HG03139 (cell line): ENCODE results near the gene RAB23.

Experiments used
- ATAC-seq: cut with Tn5 transposase; IDR thresholded peaks from one replicate; pipeline ENCODE4 v1.9.1; 2021; ENCODE audit not compliant: unreplicated experiment

The RAB23 gene

DNA sequence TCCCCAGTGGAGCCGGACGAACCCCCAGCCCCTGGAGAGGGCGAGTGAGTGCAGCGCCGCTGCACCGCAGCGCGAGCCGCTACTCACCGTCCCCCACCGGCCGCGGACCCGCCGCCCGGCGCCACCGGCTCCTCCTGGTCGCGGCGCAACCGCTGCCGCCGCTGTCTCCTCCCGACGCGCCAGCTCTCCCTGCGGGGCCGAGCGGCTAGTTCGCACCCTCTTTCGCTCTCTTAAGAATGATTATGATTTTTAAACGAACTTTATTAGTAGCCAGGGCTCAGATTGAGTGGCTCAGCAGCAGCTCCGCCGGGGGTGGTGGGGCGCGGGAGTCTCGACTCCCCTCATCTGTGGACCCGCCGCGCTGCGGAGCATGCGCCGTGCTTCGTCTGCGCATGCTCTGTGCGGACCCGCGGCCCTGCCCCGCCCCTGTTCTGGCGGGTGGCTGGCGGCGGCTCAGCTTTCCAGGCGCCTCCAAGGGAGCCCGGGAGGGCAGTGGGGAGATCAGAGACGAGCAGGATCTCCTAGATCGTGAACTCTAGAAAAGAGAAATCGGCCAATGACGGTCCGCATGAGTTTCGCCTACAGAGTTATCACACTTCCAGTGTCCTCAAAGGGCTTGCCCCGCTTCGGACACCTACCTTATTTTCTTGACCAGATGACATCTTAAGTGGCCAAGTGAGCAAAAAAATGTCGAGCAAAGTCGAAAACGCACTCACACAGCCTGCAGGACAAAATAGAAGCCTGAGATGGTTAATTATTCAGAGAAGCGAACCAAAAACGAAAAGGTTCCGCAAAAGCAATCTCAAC lies at the start of gene RAB23:
RAB23 (minus strand) TSS at position 372 of the 807 bp plus-strand sequence. CDS start 11,927 bp downstream, outside the sequence.
- peak; percentile 85 for ATAC-seq

DNA sequence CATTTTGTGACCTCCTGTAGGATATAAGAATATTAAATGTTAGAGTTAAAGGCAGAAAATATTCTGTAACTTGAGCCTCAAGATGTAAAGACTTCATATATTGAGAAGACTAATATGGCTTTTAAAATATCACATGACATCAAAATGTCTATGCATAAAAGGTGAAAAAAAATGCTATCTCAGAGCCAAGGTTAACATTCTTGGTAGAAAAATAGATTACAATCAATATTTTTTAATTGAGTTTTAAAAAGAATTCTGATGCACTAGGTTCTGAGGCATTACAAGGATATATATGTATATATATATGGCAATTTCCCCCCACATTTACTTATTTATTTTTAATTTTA lies 46.2 kb upstream of the RAB23 start:
- no peak for ATAC-seq

DNA sequence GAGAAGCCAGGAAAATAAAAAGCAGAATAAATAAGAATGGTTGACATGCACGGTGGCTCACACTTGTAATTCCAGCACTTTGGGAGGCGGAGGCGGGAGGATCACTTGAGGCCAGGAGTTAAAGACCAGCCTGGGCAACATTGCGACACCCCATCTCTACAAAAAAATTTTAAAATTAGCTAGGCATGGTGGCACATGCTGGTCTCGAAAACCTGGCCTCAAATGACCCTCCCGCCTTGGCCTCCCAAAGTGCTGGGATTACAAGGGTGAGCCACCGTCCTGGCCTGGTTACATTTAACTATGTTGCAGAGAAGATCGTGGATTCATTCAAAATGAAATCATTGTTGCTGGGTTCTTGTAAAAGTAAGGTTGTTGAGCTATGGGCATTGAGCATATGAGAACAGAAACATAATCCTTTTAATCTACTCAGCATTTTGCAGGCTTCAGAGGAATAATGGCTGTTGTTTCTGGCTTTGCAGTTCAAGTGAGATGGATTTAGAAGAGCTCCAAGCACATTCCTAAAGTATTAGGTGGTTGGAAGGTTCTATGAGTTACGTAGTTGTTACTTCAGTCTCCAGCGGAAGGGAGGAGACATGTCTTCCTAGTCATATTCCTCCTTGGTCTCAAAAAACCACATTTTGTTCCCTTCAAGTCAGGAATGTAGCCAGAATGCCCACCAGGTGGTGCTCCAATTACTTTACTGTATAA lies 45.6 kb upstream of the RAB23 start:
- no peak for ATAC-seq

DNA sequence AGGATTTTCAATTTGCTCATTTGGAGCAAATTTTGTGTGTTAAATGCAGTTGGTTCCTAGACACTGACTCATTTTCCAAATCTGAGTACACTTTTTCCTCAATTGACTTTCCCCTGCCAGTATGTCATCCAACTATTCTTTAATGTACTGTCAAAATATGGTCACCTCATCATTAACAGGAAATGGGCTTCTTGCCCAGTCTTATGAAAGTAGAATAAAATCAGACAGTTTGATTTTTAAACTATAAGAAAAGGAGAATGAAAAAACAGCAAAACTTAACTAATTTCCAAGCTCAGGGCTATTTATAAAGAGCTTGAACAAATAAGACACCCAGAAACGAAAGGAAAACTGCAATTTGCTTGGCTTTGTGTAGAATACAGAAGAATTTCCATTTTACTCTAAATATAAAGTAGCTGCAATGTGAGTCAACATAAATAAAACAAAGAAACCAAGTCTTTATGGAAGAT lies 43.7 kb upstream of the RAB23 start:
- ATAC-seq = no peak

DNA sequence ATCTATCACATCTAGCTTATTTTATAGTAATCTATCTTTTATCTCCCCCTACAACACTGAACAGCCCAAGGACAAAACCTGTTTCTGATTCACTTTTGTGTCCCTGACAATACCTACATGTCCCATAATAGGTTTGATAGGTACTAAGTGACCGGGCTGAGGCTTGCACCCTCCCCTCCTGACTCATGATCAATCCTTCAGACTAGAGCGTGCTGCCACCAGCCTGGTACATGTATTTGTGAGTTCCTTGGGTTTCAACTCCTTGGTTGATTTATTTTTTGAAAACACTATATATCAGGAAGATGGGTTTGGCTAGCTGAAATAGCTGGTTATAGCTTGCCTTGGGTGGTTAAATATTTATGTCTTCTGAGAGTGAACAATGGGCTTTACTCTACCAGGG lies 41.6 kb upstream of the RAB23 start:
- no peak for ATAC-seq

DNA sequence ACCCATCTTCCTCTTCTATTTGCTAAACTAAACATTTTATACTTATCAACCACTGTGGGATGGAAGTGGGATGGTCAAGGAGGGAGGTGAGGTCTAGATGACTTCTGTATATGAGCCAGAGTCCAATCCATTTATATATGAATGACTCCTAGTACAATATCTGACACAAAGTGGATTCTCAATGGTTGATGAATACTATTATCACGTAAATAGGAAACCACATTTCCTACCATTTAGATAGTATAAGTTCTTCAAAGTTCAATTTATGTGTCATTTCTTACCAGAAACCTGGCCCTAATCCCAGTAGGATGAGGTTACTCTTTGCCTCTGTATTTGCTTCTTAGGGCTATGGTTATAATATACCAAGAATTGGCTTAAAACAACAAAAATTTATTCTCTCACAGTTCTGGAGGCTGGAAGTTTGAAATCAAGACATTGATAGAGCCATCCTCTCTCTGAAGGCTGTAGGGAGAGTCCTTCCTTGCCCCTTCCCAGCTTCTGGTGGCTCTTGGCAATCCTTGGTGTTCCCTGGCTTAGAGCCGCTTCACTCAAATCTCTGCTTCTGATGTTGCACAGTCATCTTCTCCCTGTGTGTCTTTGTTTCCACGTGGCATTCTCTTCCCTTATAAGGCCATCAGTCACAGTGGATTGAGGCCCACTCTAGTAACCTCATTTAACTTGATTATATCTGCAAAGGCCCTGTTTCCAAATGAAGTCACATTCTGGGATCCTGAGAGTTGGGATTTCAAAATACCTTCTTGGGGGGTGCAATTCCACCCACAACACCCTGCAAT lies 41.0 kb upstream of the RAB23 start:
- no peak for ATAC-seq

DNA sequence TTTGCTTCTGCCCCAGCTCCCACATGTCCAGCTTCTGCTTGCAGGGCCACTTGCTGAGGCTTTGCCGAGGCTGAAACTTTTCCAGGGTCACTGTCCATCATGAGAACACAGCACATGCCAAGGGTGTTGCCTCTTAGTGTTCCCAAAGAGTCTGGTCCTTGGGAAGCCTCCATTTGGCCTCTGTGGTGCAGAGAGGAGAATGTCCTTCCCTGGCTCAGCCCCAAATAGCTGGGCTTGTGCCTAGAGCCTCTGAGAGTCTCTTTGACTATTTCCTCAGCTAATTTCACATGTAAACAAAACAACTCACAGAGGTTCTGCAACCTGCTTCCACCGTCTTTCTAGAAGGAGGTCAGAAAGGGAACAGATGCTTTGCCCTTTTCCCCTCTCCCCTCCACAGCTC lies 40.4 kb upstream of the RAB23 start:
- no peak for ATAC-seq

DNA sequence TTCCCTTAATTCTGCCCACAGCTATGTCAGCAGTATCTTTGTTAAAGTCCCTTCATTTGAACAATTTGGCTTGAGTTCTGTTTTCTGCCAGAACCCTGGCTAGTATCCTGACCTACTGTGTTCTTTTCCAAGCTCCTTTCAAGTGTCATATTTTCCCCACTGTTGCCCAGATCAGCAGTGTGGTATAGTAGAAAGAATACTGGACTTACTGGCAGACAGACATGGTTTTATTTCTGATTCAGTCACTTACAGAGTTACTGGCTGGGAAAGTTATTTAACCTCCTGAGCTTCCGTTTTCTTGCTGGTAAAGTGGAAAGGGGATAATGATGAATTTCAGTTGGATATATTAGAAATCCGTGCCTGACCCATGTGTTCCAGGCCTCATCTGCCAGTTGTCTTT lies 39.8 kb upstream of the RAB23 start:
- ATAC-seq = no peak

DNA sequence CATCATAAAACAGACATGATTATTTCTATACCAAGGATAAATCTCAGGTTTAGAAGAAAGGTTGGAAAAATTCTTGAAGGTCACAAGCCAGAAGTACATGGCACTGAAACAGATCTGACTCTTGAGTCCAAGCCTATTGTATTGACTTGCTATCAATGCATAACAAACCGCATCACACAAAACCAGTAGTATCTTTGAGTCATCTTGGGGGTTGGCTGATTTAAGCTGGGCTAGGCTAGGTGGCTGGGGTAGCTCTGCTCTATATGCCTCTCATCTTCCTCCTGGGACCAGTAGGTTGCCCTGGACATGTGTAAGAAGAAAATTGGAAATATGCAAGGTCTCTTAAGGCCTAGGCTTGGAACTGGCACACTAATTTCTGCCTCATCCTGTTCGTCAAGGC lies 37.0 kb upstream of the RAB23 start:
- ATAC-seq = no peak

DNA sequence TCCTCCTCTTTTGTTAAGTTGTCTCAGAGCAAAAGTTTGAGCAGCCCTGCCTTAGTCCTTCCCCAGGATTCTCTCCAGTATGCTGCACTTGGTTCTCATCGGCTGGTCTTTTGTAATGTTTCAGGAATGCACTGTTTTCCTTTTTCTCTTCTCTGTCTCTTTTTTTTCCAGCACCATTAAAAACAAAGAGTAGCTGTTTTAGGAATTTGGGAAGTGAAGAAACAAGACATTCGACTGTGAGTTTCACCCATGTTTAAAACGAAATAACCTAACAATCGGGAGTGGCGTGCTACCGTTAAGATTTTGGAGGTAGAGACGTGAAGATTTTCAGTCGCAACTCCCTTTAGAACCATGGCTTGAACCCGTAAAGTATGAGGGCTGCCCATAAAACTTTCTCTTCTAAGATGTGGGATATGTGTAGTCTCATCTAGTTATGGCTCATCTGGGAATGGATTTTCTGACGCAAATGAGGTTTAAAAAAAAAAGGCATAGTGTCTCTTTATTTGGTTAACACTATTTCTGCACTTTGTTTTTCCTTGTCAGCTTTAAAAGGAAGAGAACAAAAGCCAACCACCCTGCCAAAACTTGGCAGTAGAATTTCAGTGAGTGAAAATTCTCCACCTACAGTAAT lies 35.9 kb upstream of the RAB23 start:
- no peak for ATAC-seq

DNA sequence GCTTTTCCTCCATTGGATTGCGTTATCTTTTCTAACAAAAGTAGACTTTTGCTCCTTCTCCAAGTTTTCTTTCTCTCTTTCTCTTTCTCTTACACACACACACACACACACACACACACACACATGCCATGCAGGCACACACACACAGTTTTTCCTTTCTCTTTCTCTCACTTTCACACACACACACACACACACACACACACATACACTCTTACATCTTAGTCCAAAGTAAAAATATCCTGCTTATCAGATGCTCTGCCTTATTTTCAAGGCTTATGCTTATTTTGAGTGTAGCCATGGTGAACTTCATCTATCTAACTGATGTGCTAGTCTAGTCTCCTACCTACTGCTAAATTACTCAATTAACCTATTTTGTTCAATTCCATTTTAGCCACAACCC lies 34.4 kb upstream of the RAB23 start:
- no peak for ATAC-seq

DNA sequence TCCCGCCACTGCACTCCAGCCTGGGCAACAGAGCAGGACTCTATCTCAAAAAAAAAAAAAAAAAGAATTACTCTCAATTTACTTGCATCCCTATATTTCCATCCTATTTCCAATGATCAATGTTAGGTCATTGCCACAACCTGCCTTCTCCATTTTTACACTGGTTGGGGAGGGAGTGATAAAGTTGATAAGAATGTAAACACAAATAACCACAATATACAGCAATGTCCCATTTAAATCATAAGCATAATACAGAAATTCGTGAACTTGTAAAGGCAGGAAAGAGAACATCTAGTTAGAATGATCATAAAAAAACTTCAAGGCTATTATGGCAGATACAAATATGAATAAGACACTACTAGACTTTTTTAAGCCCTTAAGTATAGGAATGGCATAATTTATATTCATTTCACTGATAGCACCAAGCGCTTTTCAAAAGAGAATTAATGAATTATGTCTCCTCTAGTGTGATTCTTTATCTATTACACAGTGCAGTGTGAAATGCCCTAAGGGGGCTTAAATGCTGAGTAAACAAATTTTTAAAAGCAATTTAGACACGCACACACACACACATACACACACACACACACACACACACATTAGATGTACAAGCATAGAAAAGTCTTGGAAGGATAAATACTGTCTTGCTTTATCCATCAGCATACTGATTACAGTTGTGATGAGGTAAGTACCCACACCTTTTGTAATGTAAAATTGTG lies 33.5 kb upstream of the RAB23 start:
- ATAC-seq = no peak

DNA sequence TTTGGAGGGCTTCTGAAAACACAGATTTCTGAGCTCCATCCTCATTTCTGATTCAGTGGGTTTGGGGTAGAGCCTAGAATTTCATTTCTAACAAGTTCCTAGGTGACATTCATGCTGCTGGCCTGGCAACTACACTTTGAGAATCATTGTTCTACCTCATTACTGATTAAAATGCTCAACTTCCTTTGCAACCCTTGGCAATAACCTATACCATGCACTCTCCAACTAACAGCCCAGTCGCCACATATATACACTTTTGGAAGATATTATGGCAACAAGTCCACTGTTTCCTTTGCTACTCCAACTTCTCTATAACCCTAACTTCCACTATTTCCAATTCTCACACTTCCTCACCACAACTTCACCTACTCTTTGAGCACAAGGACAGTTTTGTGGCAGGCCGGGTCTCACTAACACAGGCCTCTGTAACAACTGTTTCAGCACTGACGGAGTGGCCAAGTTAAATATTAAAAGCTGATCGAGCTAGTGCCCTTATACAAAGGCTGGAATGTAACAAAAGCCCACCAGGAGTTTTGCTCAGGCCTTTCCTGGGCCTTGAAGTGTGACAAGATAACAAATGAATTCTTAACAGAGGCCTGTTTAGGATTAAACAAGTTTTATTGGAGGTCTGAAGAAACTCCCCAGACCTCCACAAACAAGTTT lies 32.1 kb upstream of the RAB23 start:
- no peak for ATAC-seq

DNA sequence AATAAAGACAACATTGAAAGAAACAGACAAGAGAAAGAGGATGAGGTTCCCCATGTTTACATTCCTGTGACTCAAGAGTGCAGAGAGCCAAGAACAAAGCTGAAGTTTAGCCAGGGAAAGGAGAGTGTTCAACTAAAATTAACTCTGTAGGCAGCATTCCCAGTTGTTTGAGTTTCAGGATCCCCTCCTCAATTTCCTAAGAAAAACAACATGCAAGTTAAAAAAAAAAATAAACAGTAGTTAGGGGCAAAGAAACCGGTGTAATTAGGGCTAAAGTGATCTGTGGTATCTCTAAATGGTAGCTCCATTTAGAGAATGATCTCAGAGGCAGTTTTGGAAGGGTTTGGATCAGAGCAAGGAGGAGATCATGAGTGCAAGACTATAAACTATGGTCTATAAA lies 30.9 kb upstream of the RAB23 start:
- no peak for ATAC-seq

DNA sequence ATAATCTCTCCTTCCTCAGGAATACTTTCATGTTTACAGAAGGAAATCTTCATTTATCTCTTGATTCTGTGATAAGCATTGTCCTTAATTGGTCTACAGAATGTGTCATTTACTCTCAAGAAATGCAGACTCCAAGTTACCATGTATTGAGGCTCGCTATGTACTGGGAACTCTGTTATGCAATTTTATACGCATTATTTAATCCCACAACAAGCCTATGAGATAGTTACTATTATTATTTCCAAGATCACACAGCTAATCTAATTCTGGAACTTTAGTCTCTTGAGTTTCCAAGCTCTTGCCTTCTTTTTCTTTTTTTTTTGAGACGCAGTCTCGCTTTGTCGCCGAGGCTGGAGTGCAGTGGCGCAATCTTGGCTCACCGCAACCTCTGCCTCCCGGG lies 30.0 kb upstream of the RAB23 start:
- ATAC-seq = no peak

DNA sequence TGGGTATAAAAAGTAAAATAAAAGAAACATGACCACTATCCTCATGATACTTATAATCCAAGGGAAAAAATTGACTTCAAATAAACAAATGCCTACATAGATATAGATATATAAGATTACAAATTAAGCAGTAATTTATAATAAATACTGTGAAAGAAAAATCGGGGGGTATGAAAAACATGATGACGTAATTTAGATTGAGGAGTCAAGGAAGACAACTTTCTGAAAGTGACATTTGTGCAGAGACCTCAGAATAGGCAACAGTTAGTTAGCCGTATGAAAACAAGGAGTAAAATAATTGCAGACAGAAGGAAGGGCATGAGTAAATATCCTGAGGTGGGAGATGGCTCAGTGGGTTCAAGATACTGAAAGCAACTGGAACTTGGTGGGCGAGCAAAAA lies 28.2 kb upstream of the RAB23 start:
- no peak for ATAC-seq

DNA sequence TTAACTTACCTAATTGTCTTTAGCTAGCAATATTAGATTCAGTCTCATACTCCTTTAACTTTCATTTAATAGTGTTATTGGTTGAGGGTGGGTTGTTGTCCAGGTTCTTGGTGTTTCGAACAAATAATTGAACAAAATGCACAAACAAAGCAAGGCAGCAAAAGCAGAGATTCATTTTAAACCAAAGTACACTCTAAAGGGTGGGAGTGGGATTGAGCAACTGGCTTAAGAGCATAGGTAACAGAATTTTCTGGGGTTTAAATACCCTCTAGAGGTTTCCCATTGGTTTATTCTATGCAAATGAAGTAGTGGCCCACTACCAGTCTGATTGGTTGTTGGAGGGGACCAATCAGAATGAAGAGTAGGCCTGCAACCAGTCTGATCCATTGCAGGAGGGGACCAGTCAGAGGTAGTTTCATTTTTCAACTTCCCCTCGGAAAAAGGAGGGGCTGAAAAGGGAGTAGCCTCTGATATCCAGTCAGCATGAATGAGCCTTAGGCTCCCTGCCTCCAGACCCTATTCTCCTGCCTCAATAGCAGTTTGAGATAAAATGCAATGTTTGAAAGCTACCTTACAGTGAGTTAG lies 26.3 kb upstream of the RAB23 start:
- ATAC-seq = no peak

DNA sequence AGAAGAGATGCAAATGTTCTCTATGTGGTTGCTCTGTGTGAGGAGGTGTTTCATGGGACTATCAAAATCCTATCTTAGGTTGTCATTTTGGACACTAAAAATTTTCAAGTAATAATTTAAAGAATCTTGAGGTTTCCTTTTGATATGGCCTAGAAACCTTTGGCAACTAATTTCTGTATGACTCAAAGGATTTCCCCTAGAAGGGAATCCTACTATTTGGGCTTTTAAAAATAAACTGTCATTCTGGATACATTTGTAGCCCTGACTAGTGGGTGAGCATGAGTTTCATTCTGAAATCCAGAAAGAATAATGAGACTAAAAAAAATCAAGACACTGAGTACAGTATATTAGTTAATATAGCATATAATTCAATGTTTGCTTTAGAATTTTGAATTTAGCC lies 25.5 kb upstream of the RAB23 start:
- ATAC-seq = no peak

DNA sequence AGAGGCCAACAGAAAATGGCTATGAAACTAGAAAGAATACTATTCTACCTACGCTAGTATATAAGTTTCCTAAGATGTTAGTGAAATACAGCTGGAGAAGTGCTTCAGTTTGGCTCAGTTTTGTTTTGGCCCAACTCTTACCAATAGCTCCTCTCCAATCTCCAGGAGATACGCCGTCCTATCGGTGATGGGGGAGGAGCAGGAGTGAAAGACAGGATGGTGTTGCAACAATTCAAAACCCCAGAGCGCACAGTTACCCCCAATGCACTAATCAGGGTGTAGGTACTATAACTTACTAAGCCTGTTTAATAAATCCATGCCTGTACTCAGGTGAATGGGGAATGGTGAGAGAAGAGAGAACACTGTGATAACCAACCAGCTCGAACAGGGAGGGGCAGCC lies 24.2 kb upstream of the RAB23 start:
- no peak for ATAC-seq

DNA sequence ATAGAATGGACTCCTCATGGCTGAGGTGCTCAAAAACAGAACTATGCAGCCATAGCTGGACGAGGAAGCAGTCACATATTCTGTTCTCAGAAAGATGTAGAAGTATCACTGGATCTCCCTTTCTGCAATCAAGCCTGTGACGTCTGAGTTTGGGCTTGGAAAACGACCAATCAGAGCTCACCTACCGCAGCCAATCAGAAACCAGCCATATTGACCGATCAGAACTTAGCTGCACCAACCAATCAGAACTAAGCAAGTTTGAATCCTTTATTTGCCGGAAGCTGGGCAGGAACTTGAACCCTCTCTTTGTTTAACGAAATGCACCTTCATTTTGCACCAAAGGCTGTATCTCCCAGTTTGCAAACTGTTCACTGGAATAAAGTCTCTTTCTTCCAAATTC lies 21.8 kb upstream of the RAB23 start:
- no peak for ATAC-seq
